CD4-positive, alpha-beta T cell treated with Interleukin-15 for 1 hour (primary cell): ENCODE data around the gene ARMC5.
"Not testable (repeated sequence)": the region's sequence is repeated elsewhere in the genome, so short reads cannot be mapped to it uniquely, and the experiment has no call there.

Source experiments
- DNase-seq: peaks from one replicate; pipeline ENCODE4 v3.0.0-alpha.2; 2020

The ARMC5 gene

DNA sequence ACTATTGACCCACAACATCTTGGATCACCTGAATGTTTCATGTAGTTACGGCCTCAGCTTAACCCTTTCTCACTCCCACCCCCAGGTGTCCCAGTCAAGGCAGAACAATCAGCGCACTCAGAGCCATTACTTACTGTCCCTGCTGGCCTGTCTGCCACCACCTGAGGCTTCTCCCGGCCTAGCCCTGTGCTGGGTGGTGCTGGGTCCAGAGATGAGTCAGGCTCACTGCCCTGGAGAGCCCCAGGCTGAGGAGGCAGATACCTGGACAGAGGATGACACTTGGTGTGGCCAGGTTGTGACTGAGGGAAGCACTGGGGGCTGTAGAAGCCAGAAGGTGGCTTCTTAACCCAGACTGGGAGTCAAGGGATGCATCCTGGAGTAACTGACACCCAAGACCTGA, 19.7 kb downstream of the ARMC5 start:
- no peak for DNase-seq

DNA sequence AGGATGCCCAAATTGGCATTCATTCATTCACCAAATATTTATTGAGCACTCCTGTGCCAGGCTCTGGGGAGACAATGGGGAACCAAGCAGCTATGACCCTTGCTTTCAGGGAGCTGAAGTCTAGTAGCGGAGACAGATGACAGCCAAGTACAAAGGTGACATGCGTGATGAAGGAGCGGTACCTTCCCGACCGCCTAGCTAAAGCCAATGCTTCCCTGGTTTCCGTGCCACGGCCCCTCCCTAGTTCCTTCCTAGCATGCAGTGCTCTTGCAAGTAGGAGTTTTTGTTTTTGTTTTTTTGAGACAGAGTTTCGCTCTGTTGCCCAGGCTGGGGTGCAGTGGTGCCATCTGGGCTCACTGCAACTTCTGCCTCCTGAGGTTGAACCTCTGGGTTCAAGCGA, 20.4 kb downstream of the ARMC5 start:
- no peak for DNase-seq

DNA sequence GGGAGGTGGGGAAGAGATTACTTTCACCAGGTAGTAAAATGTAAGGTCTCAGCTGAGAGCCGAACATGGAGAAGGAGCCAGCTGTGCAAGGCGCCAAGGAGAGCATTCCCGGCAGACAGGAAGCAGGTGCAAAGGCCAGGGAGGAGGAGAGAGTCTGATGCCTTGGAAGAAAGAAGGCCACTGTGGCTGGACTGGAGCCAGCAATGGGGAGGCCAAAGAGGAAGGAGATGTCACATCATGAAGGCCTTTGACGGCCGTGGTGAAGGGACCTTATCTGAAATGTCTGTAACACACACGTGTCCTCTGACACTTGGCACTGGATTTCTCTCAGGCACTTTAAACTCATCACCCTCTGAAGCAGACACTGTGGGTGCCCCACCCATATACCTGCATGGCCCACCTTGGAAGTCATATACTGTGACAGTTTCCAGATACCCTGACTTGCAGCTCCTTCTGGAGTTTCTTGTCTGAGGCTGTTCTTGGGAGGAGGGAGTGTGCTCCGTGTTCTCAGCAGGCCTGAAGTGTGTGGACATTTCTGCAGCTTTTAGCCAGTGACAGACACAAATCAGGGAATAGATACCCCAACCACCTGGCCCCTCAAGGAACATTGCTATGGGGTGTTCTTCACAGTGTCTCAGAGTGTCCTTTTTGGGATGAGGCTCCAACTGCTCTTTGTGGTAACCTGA, 21.7 kb downstream of the ARMC5 start:
- no peak for DNase-seq

DNA sequence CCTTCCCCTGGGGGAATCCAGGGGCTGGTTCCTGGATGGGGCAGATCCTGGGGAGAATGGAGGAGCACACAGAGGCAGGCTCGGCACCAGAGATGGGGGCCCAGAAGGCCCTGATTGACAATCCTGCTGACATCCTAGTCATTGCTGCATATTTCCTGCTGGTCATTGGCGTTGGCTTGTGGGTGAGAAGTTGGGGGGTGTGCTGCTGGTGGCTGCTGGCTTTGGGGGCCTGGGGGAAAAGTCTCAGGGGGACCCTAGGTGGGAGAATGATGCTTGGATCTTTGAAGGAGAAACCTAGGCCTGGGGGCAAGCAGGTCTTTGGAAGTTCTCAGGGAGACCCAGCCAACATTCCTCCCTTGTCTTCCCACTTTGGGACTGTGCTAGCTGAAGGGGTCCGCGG, 23.8 kb downstream of the ARMC5 start, which contains the start of gene SLC5A2:
Gene SLC5A2 (plus strand): TSS at position 43 of the 400 bp plus-strand sequence. CDS start 14 bp downstream, at position 57.
- DNase-seq: no peak

DNA sequence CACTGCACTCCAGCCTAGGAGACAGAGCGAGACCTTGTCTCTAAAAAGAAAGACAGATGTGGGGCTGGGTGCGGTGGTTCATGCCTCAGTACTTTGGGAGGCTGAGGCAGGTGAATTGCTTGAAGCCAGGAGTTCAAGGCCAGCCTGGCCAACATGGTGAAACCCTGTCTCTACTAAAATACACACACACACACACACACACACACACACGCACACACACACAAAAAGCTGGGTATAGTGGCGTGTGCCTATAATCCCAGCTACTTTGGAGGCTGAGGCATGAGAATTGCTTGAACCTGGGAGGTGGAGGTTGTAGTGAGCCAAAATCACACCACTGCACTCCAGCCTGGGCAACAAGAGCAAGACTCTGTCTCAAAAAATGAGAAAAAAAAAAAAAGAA, 24.7 kb downstream of the ARMC5 start:
- DNase-seq: not testable (repeated sequence)

DNA sequence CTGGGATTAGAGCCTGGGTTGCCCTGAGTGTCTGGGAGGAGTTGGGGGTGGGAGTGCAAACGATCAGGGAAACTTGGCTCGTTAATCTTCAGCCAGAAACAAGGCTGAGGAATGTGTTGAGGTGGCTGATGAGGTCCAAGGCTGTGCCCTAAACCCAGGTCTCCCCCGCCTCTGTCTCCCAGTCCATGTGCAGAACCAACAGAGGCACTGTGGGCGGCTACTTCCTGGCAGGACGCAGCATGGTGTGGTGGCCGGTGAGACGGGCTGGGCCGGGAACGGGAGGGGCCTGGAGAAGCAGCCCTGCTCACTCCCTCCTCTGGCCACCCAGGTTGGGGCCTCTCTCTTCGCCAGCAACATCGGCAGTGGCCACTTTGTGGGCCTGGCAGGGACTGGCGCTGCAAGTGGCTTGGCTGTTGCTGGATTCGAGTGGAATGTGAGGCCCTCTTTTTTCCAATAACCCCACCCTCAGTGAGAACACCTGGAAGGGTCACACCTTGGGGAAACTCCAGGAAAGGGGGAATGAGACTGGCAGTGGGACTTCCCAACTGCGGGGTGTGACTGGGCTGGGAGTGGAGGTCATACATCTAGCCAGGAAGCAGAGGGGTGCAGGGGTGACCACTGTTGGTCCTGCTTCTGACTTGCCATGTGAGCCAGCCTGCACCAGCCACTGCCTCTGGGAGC, 25.3 kb downstream of the ARMC5 start:
- no peak for DNase-seq

DNA sequence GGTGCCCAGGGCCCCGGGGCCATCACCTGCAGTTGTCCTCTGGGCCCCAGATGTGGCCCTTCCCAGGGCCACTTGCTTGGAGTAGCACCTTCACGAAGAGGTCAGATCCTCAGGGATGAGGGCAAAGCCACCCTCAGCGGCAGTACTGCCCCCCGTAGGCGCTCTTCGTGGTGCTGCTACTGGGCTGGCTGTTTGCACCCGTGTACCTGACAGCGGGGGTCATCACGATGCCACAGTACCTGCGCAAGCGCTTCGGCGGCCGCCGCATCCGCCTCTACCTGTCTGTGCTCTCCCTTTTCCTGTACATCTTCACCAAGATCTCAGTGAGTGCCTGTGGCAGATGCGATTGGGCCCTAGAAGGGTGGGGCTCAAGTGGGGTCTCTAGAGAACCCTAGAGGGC, 26.3 kb downstream of the ARMC5 start:
- DNase-seq: no peak

DNA sequence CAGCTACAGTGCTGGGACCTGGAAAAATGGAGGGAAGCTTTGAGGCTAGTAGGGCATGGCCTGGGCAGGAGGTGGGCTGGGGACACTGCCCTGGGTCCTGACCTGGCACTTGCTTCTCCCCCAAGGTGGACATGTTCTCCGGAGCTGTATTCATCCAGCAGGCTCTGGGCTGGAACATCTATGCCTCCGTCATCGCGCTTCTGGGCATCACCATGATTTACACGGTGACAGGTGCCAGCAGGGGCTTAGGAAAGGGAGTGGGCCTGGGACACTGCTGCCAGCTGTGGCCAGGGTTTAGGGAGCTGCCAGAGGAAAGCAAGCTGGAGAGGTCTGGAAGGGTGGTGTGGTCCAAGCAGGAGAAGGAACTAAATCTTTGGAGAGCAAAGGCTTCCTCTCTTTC, 26.7 kb downstream of the ARMC5 start:
- DNase-seq: no peak

DNA sequence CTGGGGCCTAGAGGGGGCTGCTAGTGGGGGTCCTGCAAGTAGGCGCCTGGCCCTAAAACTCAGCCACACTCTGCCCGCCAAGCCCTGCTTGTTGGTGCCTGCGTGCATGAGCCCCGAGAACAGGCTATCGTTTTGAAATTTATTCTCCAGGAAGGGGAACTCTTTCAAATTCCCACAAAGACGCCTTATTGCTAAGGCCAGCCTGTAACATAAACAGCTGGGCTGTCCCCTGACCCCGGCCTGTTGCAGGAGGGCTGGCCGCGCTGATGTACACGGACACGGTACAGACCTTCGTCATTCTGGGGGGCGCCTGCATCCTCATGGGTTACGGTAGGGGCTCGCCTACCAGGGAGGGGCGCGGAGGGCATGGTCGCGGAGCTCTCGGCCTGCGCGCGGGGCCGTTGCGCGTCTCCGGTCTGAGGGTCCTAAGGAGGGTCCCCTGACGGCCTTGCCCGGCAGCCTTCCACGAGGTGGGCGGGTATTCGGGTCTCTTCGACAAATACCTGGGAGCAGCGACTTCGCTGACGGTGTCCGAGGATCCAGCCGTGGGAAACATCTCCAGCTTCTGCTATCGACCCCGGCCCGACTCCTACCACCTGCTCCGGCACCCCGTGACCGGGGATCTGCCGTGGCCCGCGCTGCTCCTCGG, 27.9 kb downstream of the ARMC5 start:
- DNase-seq: no peak

DNA sequence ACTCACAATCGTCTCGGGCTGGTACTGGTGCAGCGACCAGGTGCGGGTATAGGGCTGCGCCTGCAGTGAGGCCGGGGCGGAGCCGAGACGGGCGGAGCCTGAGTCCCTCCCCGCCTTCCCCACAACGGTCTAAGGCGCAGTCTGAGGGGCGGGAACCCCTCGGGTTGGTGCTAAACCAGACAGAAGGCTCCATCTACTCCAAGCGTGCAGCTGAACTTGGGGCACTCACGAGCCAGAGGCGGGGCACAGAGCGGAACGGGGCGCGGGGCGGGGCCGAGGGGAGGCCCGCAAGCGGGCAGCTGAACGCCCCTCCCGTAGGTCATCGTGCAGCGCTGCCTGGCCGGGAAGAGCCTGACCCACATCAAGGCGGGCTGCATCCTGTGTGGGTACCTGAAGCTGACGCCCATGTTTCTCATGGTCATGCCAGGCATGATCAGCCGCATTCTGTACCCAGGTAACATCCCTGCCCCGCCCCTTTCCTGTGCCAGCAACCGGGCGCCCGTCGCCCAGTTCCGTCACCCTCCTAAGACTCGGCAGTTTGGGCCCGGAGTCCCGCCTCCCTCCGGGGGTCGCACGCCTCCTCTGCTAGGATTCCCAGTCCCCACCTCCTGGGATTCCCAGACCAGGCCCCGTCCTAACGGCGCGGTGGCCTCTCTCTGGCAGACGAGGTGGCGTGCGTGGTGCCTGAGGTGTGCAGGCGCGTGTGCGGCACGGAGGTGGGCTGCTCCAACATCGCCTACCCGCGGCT, 28.6 kb downstream of the ARMC5 start:
- DNase-seq: peak; percentile 76

DNA sequence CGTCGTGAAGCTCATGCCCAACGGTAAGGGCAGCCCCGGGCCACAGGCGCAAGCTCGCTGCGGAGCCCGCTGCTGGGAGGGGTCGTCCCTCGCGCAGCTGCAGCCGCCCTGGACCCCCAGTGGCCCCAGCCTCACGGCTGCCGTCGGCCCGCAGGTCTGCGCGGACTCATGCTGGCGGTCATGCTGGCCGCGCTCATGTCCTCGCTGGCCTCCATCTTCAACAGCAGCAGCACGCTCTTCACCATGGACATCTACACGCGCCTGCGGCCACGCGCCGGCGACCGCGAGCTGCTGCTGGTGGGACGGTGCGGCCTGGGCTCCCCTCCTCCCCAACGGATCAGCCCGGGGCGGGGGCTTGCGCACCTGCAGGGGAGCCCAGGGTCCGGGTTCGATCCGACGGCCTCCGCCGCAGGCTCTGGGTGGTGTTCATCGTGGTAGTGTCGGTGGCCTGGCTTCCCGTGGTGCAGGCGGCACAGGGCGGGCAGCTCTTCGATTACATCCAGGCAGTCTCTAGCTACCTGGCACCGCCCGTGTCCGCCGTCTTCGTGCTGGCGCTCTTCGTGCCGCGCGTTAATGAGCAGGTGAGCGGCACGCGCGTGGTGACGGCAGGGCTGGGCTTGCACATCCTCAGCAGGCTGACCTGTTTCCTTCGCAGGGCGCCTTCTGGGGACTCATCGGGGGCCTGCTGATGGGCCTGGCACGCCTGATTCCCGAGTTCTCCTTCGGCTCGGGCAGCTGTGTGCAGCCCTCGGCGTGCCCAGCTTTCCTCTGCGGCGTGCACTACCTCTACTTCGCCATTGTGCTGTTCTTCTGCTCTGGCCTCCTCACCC, 29.4 kb downstream of the ARMC5 start:
- DNase-seq: no peak

DNA sequence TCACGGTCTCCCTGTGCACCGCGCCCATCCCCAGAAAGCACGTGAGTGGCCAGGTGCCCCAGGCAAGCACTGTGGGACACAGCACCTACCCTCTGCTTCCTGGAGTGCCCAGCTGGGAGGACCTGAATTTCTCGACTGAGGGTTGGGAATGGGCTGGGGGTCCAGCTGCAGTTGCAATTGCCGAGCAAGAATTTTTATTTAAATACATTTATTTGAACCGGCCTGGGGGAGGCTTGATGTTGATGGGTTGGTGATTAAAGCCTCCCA, 29.9 kb downstream of the ARMC5 start:
- no peak for DNase-seq

DNA sequence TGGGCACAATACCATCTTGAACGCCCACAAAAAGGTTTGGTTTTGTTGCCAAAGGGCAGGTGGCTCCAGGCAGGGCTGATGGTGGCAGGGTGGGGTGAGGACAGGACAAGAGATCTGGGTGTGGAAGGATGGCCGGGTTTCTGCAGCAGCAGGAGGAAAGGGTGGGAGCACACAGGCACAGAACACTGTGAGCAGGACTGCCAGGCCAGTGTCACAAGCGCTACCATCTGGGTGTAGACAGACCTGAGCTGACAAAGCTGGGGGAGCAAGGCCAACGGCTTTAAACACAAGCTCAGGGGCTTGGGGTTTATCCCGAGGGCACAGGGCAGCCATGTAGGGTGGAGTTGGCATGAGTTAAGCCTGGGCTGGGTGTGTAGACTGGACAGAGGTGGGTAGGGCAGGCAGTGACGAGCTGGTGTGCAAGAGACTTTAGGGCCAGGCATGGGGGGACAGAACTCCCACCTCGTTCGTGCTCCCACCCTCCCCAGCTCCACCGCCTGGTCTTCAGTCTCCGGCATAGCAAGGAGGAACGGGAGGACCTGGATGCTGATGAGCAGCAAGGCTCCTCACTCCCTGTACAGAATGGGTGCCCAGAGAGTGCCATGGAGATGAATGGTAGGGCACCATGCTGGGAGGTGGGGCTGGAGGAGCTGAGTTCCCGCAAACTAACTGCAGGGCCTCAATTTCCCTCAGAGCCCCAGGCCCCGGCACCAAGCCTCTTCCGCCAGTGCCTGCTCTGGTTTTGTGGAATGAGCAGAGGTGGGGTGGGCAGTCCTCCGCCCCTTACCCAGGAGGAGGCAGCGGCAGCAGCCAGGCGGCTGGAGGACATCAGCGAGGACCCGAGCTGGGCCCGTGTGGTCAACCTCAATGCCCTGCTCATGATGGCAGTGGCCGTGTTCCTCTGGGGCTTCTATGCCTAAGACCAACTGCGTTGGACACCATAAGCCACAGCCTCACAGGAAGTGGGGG, 30.6 kb downstream of the ARMC5 start:
- no peak for DNase-seq

DNA sequence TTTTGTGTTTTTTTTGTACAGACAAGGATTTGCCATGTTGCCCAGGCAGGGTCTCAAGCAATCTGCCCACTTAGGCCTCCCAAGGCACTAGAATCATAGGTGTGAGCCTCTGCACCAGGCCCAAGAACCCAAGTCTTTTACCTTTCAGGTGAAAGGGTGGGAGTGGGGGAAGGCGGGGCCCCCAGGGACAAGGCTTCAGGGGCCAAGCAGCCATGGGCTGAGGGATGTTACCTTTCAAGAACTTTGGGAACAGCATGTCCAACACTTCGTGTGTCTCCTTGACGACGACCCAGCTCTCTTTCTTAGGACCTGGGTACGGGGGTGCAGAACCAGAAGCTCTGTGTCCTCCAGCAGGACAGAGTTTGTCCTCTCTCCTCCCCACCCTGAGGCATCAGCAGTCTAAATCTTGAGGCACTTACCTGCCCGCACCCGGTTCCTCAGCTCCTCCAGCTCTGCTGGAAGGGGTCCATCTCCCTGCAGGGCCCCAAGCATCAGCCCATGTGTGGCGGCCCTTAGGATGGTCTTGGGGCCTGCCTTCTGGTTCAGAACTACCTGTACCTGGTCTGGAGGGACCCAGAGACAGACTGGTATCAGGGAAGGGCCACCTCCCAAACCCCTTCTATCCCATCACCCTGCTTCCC, 32.6 kb downstream of the ARMC5 start:
- DNase-seq: no peak

DNA sequence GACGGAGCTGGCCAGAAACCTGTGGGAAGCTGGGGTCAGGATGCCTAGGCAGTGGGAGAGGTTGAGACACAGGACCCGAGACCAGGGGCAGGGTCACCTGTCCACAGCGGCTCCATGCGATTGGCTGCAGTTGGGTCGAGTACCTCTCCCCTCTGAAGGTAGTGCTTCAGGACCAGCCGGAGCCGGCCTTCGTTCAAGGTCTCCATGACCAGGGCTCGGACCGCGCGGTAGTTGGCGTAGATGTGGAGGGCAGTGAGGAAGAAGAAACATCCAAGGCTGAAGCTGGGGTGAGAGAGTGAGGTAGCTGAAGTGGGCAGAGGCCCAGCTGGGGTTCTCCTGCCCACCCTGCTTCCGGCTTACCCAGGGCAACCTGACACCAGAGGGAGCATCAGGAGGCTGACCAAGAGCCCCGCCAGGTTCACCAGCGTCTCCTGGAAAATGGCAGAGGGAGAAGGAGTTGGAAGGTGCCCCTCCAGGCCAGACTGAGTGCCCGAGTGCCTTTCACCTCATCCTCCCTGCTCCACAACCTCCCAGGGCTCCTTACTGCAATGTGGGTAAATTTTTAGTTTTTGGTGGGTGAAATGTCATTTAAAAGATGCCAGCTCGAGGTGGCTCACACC, 34.3 kb downstream of the ARMC5 start:
- DNase-seq: no peak

DNA sequence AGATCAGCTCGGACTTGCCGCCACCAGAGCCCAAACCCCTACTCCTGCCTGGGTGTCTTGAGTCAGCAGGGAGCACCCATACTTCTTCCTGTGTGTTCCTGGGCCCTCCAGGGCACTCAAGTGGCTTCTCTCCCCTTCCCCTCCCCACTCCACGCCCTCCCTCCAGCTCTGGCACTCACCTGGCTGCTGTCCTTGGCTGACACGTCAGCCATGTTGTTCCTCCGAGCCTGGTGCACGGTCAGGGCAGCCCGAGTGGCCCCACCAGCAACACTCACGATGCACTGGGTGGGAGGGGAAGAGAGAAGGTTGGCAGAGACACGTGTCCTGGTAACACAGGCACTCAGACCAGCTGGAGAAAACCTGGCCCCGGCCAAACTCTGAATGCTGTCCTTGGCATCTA, 37.4 kb downstream of the ARMC5 start:
- DNase-seq: no peak

DNA sequence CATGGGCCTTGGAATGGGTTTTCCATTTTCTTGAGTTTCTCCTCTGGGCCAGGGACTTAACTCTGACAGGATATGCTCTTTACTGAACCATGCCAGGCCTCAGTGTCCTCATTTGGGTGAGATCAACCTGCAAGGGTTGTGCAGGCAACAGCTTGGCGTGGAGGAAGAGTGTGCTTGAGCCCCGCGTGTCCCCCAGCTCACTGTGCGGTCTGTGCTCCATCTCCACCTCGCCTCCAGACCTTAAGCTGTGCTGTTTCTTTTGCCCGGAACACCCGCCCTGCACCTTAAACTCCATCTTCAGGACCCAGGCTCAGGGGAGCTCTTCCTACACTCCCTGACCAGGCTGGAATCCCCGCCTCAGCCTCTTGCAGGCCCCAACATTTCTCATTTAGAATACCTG, 39.2 kb downstream of the ARMC5 start:
- DNase-seq: no peak

DNA sequence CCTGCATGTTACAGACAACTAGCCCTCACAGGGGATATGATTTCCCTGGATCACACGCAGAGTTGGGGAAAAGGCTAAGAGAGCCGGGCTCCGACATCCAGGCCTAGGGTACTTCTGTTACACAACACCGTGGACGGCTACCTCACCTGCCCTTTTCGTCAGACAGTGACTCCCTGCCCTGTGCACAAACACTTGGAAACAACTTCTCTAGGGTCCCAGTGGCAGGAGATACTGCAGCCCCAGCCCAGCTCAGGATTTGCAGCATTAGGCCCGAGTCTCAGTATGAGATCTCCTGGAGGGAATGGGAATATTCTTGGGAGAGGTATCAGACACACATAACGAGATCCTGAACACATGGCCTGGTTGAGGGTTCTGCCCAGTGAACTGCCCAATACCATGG, 40.6 kb downstream of the ARMC5 start:
- no peak for DNase-seq

DNA sequence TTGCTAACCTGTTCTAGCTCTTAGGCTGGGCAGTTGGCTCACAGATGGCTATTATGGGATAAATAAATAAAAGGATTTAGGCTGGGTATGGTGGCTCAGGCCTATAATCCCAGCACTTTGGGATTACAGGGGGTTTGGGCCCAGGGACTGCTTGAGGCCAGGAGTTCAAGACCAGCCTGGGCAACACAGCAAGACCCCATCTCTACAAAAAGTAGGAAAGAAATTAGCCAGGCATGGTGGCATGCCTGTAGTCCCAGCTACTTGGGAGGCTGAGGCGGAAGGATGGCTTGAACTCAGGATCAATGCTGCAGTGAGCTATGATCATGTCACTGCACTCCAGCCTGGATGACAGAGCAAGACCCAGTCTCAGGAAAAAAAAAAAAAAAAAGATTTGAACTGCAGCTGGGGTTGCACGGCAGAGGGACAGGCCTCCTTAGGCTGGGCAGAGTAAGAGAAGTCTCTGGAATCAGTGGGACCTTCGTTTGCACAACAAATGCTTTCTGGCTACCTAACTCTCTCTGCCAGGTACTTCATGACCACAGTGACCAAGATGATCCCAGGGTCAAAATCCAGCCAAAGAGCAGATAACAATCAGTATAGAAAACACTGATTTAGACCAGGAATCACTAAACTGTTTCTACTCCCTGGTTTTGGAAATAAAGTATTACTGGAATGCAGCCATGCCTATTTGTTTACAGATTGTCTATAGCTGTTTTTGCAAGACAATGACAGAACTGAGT, 42.1 kb downstream of the ARMC5 start:
- no peak for DNase-seq

DNA sequence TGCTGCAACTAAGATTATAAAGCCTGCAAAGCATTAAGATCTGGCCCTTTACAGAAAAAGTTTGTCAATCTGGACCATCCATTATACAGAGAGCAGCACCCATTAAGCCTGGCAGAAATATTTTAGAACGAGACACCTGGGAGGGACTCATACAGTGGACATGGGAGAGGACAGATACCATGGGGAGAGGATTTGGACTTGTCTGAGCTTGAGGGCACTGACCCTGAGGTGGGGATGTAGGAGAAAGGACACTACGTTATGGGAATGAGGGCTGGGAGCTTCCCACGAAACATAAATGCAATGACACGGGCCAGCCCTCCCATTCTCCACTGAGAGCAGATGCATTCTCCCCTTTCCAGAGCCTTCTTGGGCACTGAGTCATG, 42.7 kb downstream of the ARMC5 start:
- no peak for DNase-seq
